Left renal cortex interstitium (tissue), 4 donors: ENCODE measurements around the gene KEAP1. TPM values are rescaled to one million over a fixed set of nuclear protein-coding genes. Genes with fewer than 3 reads are reported as not detected.
"Not testable (repeated sequence)": the region's sequence is repeated elsewhere in the genome, so short reads cannot be mapped to it uniquely, and the experiment has no call there.

Experiments used
- DNase-seq, 4 donors: peaks; one replicate each; pipeline ENCODE4 v3.0.0-alpha.2; 2013; ENCODE audit warnings: low read depth in 4 of 4, low spot score in 2 of 4, missing footprints in 1 of 4
- polyA plus RNA-seq, 4 donors: library from polyadenylated mRNA; unstranded; fragments of 120-200 nt; gene quantifications; one replicate each; pipeline ENCODE4 v1.2.1, GENCODE V29; 2013; ENCODE audit not compliant: insufficient read length in 4 of 4

Gene KEAP1
- polyA plus RNA-seq = 10 to 100 TPM; 73.7 to 86.7 (median 77.7) TPM

DNA sequence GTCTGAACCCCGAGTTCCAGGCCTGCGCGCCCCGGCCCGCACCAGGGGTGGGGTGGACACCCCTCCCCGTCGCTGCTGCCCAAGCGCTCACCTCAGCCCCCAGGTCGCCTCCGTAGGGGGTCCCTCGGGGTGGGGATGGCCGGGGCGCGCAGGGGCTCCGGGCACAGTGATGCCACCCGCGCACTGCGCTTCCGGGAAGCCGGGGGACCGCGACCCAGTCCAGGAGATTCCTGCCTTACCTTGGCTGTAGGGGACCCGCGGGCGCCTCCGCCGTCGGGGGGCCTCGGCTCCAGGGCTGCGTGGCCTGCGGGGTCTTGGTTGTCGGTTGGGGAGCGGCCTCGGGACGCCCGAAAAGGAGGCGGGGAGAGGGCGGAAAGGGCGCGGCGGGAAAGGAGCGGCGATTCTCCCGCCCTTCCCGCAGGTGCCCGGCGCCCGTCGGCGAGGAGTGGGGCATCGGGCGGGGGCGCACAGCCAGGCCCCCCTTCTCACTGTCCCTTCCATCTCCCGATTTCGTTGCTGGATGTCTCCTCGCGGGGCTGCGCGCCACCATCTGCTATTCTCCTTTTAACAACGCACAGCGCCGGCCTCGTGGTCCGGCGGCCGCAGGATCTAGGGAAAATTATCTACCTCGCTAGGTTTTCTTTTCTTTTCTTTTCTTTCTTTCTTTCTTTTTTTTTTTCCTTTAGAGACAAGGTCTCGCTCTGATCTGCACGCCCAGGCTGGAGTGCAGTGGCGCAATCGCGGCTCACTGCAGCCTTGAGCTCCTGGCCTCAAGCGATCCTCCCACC is at the start of gene KEAP1:
KEAP1 (minus strand) TSS at position 355 of the 788 bp plus-strand sequence. CDS start 3,323 bp downstream, outside the sequence.
- no peak for DNase-seq

DNA sequence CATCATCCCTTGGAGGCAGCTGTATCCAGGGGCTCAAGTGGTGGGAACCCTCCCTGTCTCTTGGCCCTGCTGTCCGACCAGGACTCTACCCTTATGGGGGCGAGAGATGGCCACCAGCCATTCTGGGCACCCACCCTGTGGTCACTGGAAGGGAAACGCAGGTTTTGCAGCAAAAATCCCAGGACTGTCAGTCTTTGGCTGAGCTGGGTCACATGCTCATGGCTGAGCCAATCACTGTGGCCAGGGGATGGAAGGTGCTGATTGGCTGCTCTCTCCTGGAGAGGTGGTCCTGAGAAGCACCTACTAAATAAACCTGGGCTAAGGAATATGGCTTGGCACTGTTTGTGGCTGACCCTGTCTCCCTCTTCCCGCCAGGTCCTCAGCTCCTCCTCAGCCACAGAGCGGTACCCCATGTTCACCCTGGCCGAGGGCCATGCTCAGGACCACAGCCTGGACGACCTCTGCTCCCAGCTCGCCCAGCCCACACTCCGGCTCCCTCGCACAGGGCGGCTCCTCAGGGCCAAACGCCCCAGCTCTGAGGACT is 49.4 kb upstream of the KEAP1 start:
- DNase-seq = no peak

DNA sequence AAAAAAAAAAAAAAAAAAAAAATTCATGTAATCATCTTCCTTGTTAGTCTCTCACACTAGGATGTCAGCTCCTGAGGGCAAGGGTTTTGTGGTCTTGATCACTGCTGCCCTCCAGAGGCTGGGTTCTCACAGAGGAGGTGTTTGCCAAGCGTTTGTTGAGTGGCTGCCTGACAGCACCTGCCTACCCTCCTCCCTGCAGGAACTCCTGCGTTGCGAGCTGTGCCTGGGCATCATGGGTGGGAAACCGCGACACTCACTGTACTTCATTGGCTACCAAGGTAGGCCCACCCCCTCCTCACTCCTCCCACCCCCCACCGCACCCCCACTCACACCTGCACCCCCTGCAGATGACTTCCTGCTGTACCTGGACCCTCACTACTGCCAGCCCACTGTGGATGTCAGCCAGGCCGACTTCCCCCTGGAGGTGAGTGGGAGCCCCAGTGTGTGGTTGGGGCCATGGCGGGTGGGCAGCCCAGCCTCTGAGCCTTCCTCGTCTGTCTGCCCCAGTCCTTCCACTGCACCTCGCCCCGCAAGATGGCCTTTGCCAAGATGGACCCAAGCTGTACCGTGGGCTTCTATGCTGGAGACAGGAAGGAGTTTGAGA is 48.6 kb upstream of the KEAP1 start:
- DNase-seq = no peak

DNA sequence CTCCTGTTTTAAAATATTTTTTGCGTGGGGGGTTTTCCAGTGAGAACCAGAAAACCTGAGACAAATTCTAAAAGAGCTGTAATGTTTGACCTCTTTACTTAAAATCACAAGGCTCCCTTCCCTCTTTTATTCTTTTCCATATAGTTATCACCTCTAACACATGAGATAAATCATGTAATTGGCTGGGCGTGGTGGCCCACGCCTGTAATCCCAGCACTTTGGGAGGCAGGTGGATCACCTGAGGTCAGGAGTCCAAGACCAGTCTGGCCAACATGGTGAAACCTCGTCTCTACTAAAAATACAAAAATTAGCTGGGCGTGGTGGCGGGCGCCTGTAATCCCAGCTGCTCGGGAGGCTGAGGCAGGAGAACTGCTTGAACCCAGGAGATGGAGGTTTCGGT is 47.9 kb upstream of the KEAP1 start:
- not testable (repeated sequence) for DNase-seq

DNA sequence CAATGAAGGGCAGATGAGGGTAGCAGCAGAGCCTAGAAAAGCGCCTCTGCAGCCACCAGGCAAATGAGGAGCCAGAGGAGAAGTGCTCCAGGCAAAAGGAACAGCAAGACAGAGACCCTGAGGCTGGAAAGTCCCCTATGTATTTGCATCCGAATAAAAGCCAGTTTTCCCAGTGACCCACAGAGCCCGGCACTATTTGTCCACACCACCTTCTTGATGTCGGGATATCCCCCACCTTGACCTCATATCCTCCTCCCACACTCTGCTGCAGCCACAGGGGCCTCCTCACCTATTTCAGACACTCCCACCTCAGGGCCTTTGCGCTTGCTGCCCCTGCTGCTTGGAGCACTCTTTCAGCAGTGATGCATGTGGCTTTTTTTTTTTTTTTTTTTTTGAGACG is 47.2 kb upstream of the KEAP1 start:
- no peak for DNase-seq

DNA sequence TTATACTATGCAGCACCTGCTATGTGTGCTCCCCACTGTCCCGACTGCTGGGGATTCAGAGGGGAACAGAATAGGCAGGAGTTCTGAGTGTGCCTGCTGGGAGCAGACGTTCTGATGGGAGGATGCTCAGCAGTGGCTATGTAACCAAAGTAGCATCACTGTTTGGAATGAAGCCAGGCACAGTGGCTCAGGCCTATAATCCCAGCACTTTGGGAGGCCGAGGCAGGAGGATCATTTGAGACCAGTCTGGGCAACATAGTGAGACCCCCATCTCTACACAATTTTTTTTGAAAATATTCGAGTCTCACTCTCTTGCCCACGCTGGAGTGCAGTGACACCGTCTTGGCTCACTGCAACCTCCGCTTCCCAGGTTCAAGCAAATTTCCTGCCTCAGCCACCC is 46.6 kb upstream of the KEAP1 start:
- no peak for DNase-seq

DNA sequence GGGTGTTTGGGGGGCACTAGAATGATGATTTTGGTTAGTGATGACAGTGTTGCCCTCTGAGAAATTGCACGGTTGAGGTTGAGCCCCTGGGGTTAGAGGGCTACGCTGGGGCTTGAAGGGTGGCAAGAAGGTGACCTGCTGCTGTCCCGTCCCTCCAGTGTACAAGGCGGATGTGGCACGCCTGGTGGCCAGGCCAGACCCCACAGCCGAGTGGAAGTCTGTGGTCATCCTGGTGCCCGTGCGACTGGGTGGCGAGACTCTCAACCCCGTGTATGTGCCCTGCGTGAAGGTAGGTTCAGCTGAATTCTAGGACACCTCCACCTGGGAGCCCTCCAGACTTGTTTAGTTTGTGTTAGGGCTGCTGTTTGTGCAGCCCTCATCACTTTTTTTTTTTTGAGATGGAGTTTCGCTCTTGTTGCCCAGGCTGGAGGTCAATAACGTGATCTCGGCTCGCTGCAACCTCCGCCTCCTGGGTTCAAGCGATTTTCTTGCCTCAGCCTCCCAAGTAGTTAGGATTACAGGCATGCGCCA is 45.7 kb upstream of the KEAP1 start:
- DNase-seq = no peak

DNA sequence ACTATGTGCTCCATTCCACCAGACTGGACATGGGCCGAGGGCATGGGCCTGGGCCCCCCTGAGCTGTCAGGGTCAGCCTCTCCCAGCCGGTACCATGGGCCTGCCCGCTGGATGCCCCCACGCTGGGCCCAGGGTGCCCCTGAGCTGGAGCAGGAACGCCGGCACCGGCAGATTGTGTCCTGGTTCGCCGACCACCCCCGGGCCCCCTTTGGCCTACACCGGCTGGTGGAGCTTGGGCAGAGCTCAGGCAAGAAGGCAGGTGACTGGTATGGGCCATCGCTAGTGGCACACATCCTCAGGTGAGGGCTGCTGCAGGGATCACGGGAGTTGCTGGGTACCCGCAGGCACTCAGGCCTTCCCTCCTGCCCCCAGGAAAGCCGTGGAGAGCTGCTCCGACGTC is 43.7 kb upstream of the KEAP1 start:
- no peak for DNase-seq

DNA sequence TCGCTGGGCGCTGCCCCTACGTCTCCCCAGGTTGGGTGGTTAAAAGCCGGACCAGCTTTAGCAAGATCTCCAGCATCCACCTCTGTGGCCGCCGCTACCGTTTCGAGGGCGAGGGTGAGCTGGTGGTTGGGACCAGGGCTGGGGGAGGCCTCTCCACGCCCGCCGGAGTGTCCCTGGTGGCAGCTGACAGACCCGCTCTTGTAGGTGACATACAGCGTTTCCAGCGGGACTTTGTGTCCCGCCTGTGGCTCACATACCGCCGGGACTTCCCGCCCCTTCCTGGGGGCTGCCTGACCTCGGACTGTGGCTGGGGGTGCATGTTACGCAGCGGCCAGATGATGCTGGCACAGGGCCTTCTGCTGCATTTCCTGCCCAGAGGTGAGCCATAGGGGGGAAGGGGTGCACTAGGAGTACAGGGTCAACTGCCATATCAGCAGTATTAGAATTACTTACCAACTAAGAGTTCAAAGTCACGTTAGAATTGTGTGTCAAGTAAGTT is 41.6 kb upstream of the KEAP1 start:
- DNase-seq = no peak

DNA sequence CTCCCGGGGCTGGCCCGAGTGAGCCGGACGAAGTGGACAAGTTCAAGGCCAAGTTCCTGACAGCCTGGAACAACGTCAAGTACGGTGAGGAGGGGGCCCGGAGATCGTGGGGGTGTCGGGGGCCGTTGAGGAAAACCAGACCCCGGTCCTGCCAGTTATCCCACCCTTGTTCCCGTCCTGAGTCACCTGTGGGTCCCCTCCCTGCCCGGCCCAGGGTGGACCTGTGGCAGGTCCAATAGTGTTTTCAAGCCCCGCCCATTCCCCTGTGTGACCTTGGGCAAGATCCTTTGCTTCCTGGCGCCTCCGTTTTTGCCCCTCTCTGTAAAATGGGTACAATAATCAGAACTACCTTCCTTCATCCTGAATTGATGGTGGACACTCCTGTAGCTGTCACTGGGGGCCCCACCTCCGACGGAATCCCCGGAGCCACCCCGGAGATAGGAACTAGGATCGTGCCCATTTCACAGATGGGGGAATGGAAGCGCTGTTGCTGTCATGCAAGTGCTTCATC is 41.1 kb upstream of the KEAP1 start:
- no peak for DNase-seq

DNA sequence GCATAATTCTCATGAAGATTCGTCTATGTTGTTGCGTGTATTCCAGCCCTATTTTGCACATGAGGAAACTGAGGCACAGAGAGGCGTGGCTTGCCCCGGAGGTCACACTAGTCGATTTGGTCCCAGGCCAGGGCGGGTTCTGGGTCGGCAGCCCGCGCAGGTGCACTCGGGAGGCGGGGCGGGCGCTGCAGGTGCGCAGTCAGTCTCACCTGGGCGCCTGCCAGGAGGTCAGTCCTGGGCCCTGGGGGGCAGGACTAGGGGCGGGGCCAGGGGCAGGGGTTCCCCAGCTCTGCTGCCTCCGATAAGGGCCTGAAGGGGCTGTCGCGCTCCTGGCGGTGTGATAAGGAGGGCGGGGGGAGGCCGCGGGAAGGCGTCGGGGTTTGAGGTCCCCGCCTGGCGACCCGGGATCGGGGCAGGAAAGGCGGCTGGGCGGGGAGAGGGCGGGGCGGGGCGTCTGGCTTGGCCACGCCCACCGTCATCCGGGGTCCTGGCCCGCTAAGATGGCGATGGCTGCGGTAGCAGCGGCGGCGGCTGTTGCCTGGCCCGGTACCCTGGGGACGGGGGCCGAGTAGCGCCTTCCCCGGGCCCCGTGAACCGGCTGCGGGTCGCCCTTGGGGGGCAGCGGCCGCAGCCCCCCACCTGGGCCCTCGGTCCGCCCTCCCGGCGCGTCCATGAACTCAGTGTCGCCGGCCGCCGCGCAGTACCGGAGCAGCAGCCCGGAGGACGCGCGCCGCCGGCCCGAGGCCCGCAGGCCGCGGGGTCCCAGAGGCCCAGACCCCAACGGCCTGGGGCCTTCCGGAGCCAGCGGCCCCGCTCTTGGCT is 40.5 kb upstream of the KEAP1 start, which contains the start of gene ATG4D:
ATG4D (plus strand) TSS at position 485 of the 822 bp plus-strand sequence; CDS start at position 672, 187 bp downstream.
- DNase-seq = no peak

DNA sequence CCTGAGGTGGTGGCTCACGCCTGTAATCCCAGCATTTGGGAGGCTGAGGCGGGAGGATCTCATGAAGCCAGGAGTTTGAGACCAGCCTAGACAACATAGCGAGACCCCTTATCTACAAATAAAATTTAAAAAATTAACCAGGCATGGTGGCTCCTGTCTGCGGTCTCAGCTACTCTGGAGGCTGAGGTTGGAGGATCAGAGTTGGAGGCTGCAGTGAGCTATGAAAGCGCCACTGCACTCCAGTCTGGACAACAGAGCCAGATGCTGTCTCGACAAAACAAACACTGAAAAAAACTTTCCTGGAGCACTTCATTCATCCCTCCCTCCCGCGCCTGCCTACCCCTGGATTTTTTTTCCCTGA is 39.9 kb upstream of the KEAP1 start:
- DNase-seq = no peak

DNA sequence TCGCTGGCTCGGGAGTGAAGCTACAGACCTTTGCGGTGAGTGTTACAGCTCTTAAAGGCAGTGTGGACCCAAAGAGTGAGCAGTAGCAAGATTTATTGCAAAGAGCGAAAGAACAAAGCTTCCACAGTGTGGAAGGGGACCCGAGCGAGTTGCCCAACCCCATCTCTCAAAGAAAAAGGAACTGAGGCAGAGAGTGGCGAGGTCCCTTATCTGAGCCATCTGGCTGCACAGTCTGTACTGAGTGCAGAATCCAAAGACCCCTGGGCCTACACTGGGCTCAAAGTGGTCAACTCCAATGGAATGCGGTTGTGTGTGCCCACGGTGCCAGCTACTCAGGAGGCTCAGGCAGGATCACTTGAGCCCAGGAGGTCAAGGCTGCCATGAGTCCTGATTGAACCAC is 35.9 kb upstream of the KEAP1 start:
- not testable (repeated sequence) for DNase-seq

DNA sequence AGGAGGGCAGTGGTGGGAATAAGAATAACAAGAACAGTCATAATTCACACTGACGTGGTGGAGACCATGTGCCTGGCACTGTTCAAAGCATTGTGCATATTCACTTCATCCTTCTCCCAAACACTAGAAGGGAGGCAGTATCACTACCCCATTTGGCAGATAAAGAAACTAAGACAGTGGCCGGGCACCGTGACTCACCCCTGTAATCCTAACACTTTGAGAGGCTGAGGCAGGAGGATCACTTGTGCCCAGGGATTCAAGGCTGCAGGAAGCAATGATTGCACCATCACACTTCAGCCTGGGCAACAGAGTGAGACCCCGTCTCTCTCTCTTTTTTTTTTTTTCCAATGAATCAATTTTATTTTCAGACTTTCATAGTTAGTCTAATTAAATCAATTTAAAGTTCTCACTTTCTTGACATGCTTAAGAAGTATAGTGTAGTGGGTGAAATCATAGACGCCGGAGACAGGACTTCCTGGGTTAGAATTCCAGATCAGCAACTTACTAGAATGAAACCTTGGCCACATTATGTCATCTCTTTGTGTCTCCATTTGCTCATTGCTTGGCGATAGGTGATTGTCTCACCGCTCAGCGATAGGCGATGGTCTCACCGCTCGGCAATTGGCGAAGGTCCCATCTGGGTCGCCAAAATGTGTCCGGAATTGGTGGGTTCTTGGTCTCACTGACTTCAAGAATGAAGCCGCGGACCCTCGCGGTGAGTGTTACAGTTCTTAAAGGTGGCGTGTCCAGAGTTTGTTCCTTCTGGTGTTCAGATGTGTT is 35.2 kb upstream of the KEAP1 start:
- DNase-seq = no peak

DNA sequence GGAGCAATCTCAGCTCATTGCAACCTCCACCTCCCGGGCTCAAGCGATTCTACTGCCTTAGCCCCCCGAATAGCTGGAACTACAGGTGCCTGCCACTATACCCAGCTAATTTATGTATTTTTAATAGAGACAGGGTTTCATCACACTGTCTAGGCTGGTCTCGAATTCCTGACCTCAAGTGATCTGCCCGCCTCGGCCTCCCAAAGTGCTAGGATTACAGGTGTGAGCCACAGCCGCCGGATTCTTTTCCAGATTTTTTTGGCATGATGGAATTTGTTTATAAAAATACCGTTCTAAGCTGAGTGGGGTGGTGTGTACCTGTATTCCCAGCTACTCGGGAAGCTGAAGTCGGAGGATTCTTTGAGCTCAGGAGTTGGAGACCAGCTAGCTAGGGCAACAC is 34.5 kb upstream of the KEAP1 start:
- DNase-seq = no peak

DNA sequence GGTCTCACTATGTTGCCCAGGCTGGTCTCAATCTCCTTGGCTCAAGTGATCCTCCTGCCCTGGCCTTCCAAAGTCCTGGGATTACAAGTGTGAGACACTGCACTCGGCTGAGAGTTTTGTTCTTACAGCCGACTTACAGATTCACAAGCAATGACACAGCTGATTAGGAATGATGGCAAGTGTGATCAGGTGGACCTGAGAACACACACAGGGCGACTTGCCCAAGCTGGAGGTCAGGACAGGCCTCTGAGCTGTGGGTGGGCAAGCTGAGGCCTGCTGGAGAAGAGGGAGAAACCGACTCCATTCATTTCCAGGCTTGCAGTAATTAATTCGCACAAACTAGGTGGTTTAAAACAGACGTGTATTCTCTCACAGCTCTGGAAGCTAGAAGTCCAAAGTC is 32.5 kb upstream of the KEAP1 start:
- DNase-seq = no peak

DNA sequence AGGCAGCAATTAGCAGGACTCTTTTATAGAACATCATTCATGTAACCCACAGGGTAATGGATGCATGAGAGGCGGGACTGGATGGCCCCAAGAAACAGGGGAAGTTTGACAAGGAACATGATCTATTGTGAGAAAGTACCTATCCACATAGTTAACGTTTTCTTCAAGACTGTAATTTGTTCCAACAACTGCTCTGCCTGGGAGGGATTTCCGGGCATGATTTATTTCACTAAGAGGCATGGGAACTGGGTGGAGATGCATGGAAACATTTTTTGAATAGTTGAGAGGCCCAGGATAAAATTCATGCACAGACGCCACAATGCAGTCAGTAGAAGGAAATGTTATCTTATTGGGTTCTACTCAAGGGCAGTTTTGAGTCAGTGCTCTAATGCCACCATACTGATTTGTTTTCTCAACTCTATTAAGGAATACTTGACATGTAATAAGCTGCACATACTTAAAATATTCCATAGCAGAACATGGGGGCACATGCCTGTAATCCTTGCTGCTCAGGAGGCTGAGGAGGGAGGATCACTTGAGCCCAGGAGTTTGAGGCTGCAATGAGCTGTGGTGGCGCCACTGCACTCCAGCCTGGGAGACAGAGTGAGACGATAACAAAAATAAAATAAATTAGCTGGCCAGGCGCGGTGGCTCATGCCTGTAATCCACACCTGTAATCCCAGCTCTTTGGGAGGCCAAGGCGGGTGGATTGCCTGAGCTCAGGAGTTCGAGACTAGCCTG is 30.7 kb upstream of the KEAP1 start:
- no peak for DNase-seq

DNA sequence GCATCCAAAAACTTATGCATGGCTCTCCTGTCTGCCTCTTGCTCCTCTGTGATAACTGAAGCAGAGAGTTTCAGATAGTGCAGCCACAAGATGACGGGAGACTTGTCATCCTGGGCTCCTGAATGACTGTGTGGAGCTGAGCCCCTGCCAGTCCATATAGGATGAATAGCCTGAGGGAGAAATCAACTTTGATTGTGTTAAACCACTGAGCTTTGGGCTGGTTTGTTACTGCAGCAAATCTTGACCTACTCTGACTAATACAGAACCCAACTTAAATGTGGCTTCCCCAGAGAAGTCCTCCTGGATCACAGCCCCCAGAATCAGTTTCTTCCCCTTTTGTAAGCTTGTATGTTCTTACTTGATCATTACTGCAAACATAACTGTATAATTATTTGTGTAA is 29.3 kb upstream of the KEAP1 start:
- DNase-seq = no peak

DNA sequence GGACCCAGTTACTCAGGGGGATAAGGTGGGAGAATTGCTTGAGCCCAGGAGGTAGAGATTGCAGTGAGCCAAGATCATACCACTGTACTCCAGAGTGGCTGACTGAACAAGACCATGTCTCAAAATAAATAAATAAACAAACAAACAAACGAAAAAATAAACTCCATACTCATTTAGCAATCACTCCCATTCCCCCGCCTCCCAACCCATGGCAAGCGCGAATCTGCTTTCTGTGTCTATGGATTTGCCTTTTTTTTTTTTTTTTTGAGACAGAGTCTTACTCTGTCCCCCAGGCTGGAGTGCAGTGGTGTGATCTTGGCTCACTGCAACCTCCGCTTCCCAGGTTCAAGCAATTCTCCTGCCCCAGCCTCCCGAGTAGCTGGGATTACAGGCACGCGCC is 23.7 kb upstream of the KEAP1 start:
- not testable (repeated sequence) for DNase-seq
